DMS53 treated with DMSO at 0.1 percent for 48 hours (cell line): ENCODE measurements around the gene SMAD5.

Experiments used
- DNase-seq: peaks from one replicate; lab custom pipeline; 2025; ENCODE audit not compliant: unreplicated experiment; lab: John Stamatoyannopoulos, UW

SMAD5 gene

GRCh38 chr5:136132557-136133221, at the start of gene SMAD5:
Gene SMAD5 (plus strand): TSS chr5:136132845. CDS start chr5:136153761, 20,916 bp downstream.
- DNase-seq = peak; percentile 88

- DNase-seq = no peak
These were observed 47.9 kb upstream of the SMAD5 start for GRCh38 chr5:136084698-136085097.

GRCh38 chr5:136086783-136087566, 45.7 kb upstream of the SMAD5 start:
- DNase-seq = no peak

- DNase-seq = no peak
These were observed 44.4 kb upstream of the SMAD5 start for GRCh38 chr5:136087961-136088871.

GRCh38 chr5:136089791-136090190, 42.9 kb upstream of the SMAD5 start:
- no peak for DNase-seq

- no peak for DNase-seq
These were observed 42.3 kb upstream of the SMAD5 start for GRCh38 chr5:136090319-136090718.

- DNase-seq = peak; percentile 81
These were observed 38.3 kb upstream of the SMAD5 start for GRCh38 chr5:136094189-136094912.

GRCh38 chr5:136094913-136095641, 37.6 kb upstream of the SMAD5 start:
- peak; percentile 93 for DNase-seq

GRCh38 chr5:136098176-136098575, 34.5 kb upstream of the SMAD5 start:
- DNase-seq = no peak

- DNase-seq = no peak
These were observed 32.8 kb upstream of the SMAD5 start for GRCh38 chr5:136099870-136100269.

- DNase-seq = no peak
These were observed 30.8 kb upstream of the SMAD5 start for GRCh38 chr5:136101884-136102283.

GRCh38 chr5:136103118-136103517, 29.5 kb upstream of the SMAD5 start:
- no peak for DNase-seq

- DNase-seq = no peak
These were observed 28.2 kb upstream of the SMAD5 start for GRCh38 chr5:136104306-136104965.

GRCh38 chr5:136106351-136107031, 26.2 kb upstream of the SMAD5 start:
- DNase-seq = no peak

- DNase-seq = no peak
These were observed 24.4 kb upstream of the SMAD5 start for GRCh38 chr5:136108180-136108611.

- no peak for DNase-seq
These were observed 23.9 kb upstream of the SMAD5 start for GRCh38 chr5:136108766-136109165.

- no peak for DNase-seq
These were observed 23.1 kb upstream of the SMAD5 start for GRCh38 chr5:136109453-136110135.

- DNase-seq = no peak
These were observed 19.0 kb upstream of the SMAD5 start for GRCh38 chr5:136113606-136114005.
